Fibroblast of lung (primary cell): ENCODE measurements around the gene CLIC5. TPM values are rescaled to one million over a fixed set of nuclear protein-coding genes. Genes with fewer than 3 reads are reported as not detected.

Experiments used
- DNase-seq, 2 donors: peaks; one replicate each; pipeline versions ENCODE4 v3.0.0 to v3.0.0-alpha.2; 2010; ENCODE audit warnings: low read depth in 2 of 2
- H2AFZ ChIP-seq: 2 replicates; pipeline ENCODE4 v1.5.1; 2012; ENCODE audit warnings: low read length, control low read depth, inconsistent platforms
- H3K27ac ChIP-seq: 2 replicates; pipeline ENCODE4 v1.5.1; 2011; ENCODE audit warnings: low read length, control low read depth; ENCODE audit not compliant: insufficient read depth
- H3K27me3 ChIP-seq: 2 replicates; pipeline ENCODE4 v1.5.1; 2011; ENCODE audit warnings: mild to moderate bottlenecking, low read length; ENCODE audit not compliant: control insufficient read depth, insufficient read depth
- H3K36me3 ChIP-seq: 2 replicates; pipeline ENCODE4 v1.5.1; 2011; ENCODE audit warnings: low read length; ENCODE audit not compliant: control insufficient read depth, insufficient read depth
- H3K4me1 ChIP-seq: 2 replicates; pipeline ENCODE4 v1.5.1; 2011; ENCODE audit warnings: low read length; ENCODE audit not compliant: control insufficient read depth, insufficient read depth; ENCODE audit errors: extremely low read depth
- H3K4me2 ChIP-seq: 2 replicates; pipeline ENCODE4 v1.5.1; 2011; ENCODE audit warnings: low read length, control low read depth; ENCODE audit not compliant: insufficient read depth; ENCODE audit errors: extremely low read depth
- H3K4me3 ChIP-seq, 4 experiments: fragments of 200-600 bp in 1 of 4; sonication (generic) in 1 of 4; replicated peaks in 1 of 4; 2 replicates each; pipeline ENCODE4 v1.5.1; 2011 to 2016; ENCODE audit warnings: low read length in 4 of 4, low read depth in 3 of 4, mild to moderate bottlenecking in 3 of 4, control low read depth in 2 of 4, inconsistent platforms in 1 of 4, mixed read lengths in 1 of 4; ENCODE audit not compliant: insufficient read depth in 1 of 4; ENCODE audit errors: control extremely low read depth in 1 of 4
- H3K79me2 ChIP-seq: 2 replicates; pipeline ENCODE4 v1.5.1; 2012; ENCODE audit warnings: mild to moderate bottlenecking, low read length, inconsistent platforms; ENCODE audit not compliant: control insufficient read depth, insufficient read depth
- H3K9ac ChIP-seq: 2 replicates; pipeline ENCODE4 v1.5.1; 2011; ENCODE audit warnings: mild to moderate bottlenecking, low read length, control low read depth; ENCODE audit not compliant: insufficient read depth
- H3K9me3 ChIP-seq: 2 replicates; pipeline ENCODE4 v1.5.1; 2012; ENCODE audit warnings: low read depth, low read length; ENCODE audit not compliant: control insufficient read depth, insufficient read depth
- H4K20me1 ChIP-seq: 2 replicates; pipeline ENCODE4 v1.5.1; 2011; ENCODE audit warnings: low read length; ENCODE audit not compliant: control insufficient read depth, insufficient read depth; ENCODE audit errors: extremely low read depth
- CTCF ChIP-seq, 2 donors: IDR thresholded peaks in 1 of 2; conservative IDR thresholded peaks in 1 of 2; 1 replicate in 1 of 2; 2 replicates in 1 of 2; pipeline ENCODE4 v1.5.1; 2011 to 2012; ENCODE audit warnings: low read length in 2 of 2, control low read depth in 1 of 2, inconsistent platforms in 1 of 2, low read depth in 1 of 2, mild to moderate bottlenecking in 1 of 2
- EZH2 ChIP-seq: IDR thresholded peaks from 2 replicates; pipeline ENCODE4 v1.5.1; 2012; ENCODE audit warnings: low read length, control low read depth, mild to moderate bottlenecking; ENCODE audit errors: missing control alignments
- polyA plus RNA-seq, 2 donors: library from polyadenylated mRNA; depleted of rRNA in 1 of 2; stranded (reverse) in 1 of 2; unstranded in 1 of 2; fragments of >200 nt; gene quantifications; 2 replicates each; pipeline ENCODE4 v1.2.1, GENCODE V29; 2011 to 2012; ENCODE audit warnings: missing spikeins in 1 of 2
- total RNA-seq: library from RNA; depleted of rRNA; stranded (reverse); fragments of >200 nt; gene quantifications from 2 replicates; pipeline ENCODE4 v1.2.1, GENCODE V29; 2014

Gene CLIC5
- total and polyA plus RNA-seq, 2 donors (not counting 1 experiment from before 2014, with no cell fraction given): 0.03 TPM; not detected in 1

- Histone ChIP-seq H4K20me1 (no peaks in the 10 kb centered on the region), H3K36me3 (no peaks in the 10 kb centered on the region), H2AFZ (no peak overlapping the region), H3K9me3 (no peaks in the 10 kb centered on the region), H3K27me3 (no peaks in the 10 kb centered on the region), H3K9ac (no peak overlapping the region), H3K79me2 (no peaks in the 10 kb centered on the region), H3K27ac (no peak overlapping the region), H3K4me2 (no peak overlapping the region), H3K4me1 (no peaks in the 10 kb centered on the region), H3K4me3 (no peak overlapping the region)
- TF ChIP-seq EZH2 (no peak), CTCF (conservative IDR thresholded peaks at IDR 0.05 in 1 of 2, IDR thresholded peaks at IDR 0.05 in 1 of 2; ENCODE audit: low read depth in 1 of 2, low read length in 2 of 2) (no peak)
- no peak for DNase-seq
These were observed 44.4 kb downstream of the CLIC5 start for GRCh38 chr6:45971287-45971686.

GRCh38 chr6:45970326-45970725, 45.3 kb downstream of the CLIC5 start:
- no peak overlapping the region for H3K4me2 ChIP-seq
- no peak overlapping the region for H3K27ac ChIP-seq
- TF ChIP-seq CTCF (conservative IDR thresholded peaks at IDR 0.05 in 1 of 2, IDR thresholded peaks at IDR 0.05 in 1 of 2; ENCODE audit: low read depth in 1 of 2, low read length in 2 of 2): no peak
- TF ChIP-seq EZH2: no peak
- H2AFZ ChIP-seq: no peak overlapping the region
- H4K20me1 ChIP-seq: no peaks in the 10 kb centered on the region
- no peaks in the 10 kb centered on the region for H3K36me3 ChIP-seq
- H3K9me3 ChIP-seq: no peaks in the 10 kb centered on the region
- no peak overlapping the region for H3K9ac ChIP-seq
- H3K27me3 ChIP-seq: no peaks in the 10 kb centered on the region
- H3K4me1 ChIP-seq: no peaks in the 10 kb centered on the region
- H3K79me2 ChIP-seq: no peaks in the 10 kb centered on the region
- H3K4me3 ChIP-seq: no peak overlapping the region
- DNase-seq: peak in 1 of 2 donors; percentile 5

GRCh38 chr6:45969883-45970282, 45.8 kb downstream of the CLIC5 start:
- H3K9me3 ChIP-seq: no peaks in the 10 kb centered on the region
- H3K79me2 ChIP-seq: no peaks in the 10 kb centered on the region
- no peak overlapping the region for H3K27ac ChIP-seq
- H4K20me1 ChIP-seq: no peaks in the 10 kb centered on the region
- TF ChIP-seq CTCF (conservative IDR thresholded peaks at IDR 0.05 in 1 of 2, IDR thresholded peaks at IDR 0.05 in 1 of 2; ENCODE audit: low read depth in 1 of 2, low read length in 2 of 2): no peak
- TF ChIP-seq EZH2: no peak
- no peak overlapping the region for H3K9ac ChIP-seq
- no peak overlapping the region for H2AFZ ChIP-seq
- no peaks in the 10 kb centered on the region for H3K36me3 ChIP-seq
- H3K4me3 ChIP-seq: no peak overlapping the region
- no peaks in the 10 kb centered on the region for H3K27me3 ChIP-seq
- no peaks in the 10 kb centered on the region for H3K4me1 ChIP-seq
- no peak overlapping the region for H3K4me2 ChIP-seq
- no peak for DNase-seq
